ENCODE measurements around the gene RSBN1. TPM values are rescaled to one million over a fixed set of nuclear protein-coding genes. Genes with fewer than 3 reads are reported as not detected.

RSBN1 gene
- total RNA-seq, 4 donors from 2014 or later = 33.5 to 56.4 (median 38.3) TPM

GRCh38 chr1:113768916-113769600 is 43.2 kb downstream of the RSBN1 start:
- TF ChIP-seq POLR2A (IDR thresholded peaks at IDR 0.05) (no peak), CTCF (IDR thresholded peaks at IDR 0.05) (no peak)
- DNase-seq = no peak
- Histone ChIP-seq H3K9me3 (no peaks in the 10 kb centered on the region), H3K27me3 (no peaks in the 10 kb centered on the region), H3K4me3 (no peak overlapping the region), H3K36me3 (no peaks in the 10 kb centered on the region), H3K27ac (no peak overlapping the region), H3K4me1 (no peaks in the 10 kb centered on the region)
- intact Hi-C loops (cut with DNase I; ENCODE audit: low total_unique reads) = no loop called here

DNA sequence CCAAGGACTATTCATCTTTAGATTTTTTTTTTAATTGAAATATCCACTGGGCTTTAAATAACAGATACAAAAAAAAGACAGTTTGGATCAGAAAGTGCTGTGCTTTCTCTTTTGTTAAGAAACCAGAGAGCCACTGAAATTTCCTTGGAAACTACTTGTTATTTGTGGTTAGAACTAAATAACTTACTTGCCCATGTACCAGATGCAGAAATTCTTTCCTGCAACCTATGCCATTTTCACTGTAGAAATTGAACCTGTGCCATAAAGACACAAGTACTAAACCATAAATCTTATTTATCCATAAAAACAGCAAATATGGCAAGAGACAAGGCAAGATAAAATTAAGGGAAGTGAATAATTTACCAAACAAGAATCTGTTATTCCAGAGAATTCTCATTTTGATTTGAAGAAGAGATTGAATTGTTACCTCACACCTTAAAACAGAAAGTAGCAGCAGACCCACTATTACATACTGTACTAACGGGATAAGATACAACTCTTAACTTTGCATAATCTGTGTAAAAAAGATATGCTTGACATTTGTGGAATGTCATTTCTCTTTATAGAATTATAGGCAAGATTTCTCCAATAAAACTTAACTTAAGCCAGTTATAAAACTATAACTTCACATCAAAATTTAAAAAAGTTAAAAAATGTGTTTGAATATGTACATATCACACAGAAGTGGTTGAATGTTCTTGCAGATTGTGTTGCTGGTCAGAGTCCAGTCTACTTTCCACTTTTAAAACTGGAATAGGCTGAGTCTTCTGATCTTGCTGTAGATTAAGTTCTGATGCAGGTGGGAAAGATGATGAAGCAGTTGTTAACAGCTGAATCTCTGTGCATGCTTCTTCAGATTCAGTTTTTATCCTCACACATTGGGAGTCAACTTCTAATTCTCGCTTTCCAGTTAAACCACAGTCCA is 46.7 kb downstream of the RSBN1 start:
- H3K4me3 ChIP-seq = no peak overlapping the region
- H3K27me3 ChIP-seq = no peaks in the 10 kb centered on the region
- DNase-seq = no peak
- H3K27ac ChIP-seq = no peak overlapping the region
- TF ChIP-seq CTCF (IDR thresholded peaks at IDR 0.05) = no peak
- no peak for TF ChIP-seq POLR2A (IDR thresholded peaks at IDR 0.05)
- intact Hi-C loops (cut with DNase I; ENCODE audit: low total_unique reads) = no loop called here
- no peaks in the 10 kb centered on the region for H3K4me1 ChIP-seq
- H3K36me3 ChIP-seq = no peaks in the 10 kb centered on the region
- H3K9me3 ChIP-seq = no peaks in the 10 kb centered on the region

- H3K4me3 ChIP-seq = no peak overlapping the region
- intact Hi-C loops (cut with DNase I; ENCODE audit: low total_unique reads) = no loop called here
- TF ChIP-seq CTCF (IDR thresholded peaks at IDR 0.05) = no peak
- no peak for TF ChIP-seq POLR2A (IDR thresholded peaks at IDR 0.05)
Measured at GRCh38 chr1:113763661-113764060, 48.6 kb downstream of the RSBN1 start.

DNA sequence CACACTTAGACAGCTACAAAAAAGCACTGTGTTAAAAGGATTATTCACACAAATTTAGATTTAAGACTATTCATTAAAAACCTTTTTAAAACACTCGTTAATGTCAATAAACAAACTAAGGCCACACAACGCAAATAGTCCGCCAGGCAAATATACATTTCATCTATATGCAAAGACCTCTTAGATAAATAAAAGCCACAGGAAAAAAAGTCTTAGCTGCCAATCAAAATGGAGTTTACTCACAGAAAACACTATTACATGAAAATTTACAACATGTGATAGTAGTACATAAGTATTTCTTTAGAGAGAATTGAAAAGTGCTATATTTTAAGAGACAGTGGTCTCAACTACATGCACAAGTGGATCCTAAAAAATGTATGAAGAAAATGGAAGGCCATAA is 50.3 kb downstream of the RSBN1 start:
- H3K36me3 ChIP-seq = no peaks in the 10 kb centered on the region
- DNase-seq = no peak
- H3K27me3 ChIP-seq = no peaks in the 10 kb centered on the region
- no peaks in the 10 kb centered on the region for H3K9me3 ChIP-seq
- H3K27ac ChIP-seq = no peak overlapping the region
- intact Hi-C loops (cut with DNase I; ENCODE audit: low total_unique reads) = no loop called here
- no peak overlapping the region for H3K4me3 ChIP-seq
- no peaks in the 10 kb centered on the region for H3K4me1 ChIP-seq
- TF ChIP-seq POLR2A (IDR thresholded peaks at IDR 0.05) (no peak), CTCF (IDR thresholded peaks at IDR 0.05) (no peak)

More at GRCh38 chr1:113763661-113764060, 48.6 kb downstream of the RSBN1 start:
- no peak overlapping the region for H3K27ac ChIP-seq
- H3K4me1 ChIP-seq = no peaks in the 10 kb centered on the region
- no peak for DNase-seq
- no peaks in the 10 kb centered on the region for H3K36me3 ChIP-seq
- H3K27me3 ChIP-seq = no peaks in the 10 kb centered on the region
- no peaks in the 10 kb centered on the region for H3K9me3 ChIP-seq
